ENCODE measurements around the gene SAMD8. TPM values are rescaled to one million over a fixed set of nuclear protein-coding genes. Genes with fewer than 3 reads are reported as not detected.

The SAMD8 gene
- total RNA-seq, 1 donor from 2014 or later, result 55.2 TPM

DNA sequence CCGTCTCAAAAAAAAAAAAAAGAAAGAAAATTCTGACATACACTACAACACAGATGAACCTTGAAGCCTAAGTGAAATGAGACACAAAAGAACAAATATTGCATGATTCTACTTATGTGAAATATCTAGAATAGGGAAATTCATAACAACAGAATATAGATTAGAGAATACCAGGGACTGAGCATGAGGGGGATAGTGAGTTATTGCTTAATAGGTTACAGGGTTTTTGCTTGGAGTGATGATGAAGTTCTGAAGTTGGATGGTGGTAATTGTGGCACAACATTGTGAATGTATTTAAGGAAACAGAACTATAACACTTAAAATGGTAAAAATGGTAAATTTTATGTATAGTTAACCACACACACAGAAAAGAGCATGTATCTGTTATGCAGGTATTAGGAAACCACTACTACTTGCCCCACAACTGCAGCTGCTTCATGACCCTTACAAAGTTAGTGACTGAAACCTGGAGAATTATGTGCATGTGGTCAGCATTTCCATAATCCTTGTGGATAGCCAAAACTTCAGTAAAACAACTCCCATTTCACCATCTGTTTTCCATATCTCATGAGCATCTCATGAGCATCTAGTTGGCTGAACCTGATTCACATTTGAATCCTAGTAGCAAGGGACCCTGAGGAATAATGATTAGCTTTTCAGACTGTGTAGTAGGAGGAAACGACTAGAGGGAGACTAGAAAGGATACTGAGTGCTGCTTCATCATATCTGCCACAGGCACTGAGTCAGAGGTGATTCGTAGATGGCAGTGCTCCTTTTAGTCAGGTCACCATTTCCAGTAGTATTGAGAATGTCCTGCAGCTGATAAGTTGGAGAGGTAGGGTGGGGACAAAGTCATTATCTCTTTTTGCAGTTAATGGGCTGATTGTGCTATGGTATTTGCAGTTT lies 26.3 kb downstream of the SAMD8 start:
- DNase-seq (ENCODE audit: low spot score), result no peak

DNA sequence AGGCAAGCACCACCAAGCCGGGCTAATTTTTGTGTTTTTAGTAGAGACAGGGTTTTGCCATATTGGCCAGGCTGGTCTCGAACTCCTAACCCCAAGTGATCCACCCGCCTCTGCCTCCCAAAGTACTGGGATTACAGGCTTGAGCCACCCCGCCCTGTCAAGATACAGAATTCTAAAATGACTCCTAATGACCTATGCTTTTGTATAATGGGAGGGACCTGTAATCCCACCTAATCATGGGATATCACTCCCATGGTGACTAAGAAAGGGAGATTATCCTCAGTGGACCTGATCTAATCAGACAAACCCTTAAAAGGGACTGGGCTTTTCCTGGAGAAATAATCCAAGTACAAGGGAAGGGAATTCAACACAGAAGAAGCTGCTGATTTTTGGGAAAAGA lies 28.8 kb downstream of the SAMD8 start:
- no peak for DNase-seq (ENCODE audit: low spot score)

DNA sequence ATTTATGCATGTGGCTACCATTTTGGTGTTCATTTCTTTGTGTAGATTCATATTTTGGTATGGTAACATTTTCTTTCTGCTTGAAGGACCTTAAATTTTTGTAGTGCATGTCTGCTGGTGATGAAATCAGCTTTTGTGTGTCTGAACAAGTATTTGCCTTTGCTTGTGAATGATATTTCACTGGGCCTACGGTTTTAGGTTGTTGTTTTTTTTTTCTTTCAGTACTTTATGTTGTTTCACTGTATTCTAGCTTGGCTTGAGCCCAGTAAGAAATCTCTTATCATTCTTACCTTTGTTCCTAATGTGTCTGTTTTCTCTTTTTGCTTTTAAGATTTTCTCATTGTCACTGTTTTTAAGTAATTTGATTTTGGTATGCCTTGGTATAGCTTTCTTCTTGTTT lies 31.9 kb downstream of the SAMD8 start:
- no peak for DNase-seq (ENCODE audit: low spot score)

DNA sequence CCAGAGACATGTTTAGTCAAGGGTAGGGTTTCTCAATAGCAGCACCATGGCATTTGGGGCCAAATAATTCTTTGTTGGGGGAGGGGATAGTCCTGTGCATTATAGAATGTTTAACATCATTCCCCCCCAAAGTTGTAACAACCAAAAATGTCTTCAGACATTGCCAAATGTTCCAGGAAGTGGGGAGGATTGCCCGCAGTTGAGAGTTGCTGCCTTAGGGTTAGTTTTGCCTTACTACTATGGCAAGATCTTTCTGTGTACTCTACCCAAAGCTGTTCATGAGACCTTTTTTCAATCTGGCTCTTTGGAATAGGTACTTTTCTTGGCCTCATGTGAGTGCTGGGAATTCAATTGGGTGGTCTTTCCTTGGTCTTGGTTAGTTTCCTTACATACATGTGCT lies 34.1 kb downstream of the SAMD8 start:
- DNase-seq (ENCODE audit: low spot score), result no peak

DNA sequence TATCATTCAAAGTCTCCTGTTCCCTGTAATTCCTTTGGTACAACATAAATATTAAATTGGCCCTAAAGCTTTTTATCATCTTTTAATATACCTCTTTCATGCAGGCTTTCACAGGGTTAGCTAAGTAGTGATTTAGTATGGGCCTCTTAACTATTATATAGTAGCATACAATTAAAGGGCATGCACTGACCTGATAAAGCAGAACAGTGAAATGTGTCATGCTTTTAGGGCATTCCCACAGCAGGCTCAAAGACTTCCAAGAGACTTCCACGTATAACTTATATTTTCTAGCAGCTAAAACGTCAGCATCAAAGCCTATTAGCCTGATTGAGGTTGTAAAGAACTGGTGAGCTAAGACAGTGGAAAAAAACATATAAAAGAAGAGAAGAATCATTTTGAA lies 35.3 kb downstream of the SAMD8 start:
- DNase-seq (ENCODE audit: low spot score), result no peak

DNA sequence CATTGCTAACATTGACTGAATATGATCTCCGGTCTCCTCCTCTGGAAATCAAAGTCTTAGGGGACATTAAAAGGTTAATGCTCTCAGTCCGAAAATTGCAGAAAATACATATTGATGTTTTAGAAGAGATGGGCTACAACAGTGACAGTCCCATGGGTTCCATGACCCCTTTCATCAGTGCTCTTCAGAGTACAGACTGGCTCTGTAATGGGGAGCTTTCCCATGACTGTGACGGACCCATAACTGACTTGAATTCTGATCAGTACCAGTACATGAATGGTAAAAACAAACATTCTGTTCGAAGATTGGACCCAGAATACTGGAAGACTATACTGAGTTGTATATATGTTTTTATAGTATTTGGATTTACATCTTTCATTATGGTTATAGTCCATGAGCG lies 39.2 kb downstream of the SAMD8 start:
- no peak for DNase-seq (ENCODE audit: low spot score)

DNA sequence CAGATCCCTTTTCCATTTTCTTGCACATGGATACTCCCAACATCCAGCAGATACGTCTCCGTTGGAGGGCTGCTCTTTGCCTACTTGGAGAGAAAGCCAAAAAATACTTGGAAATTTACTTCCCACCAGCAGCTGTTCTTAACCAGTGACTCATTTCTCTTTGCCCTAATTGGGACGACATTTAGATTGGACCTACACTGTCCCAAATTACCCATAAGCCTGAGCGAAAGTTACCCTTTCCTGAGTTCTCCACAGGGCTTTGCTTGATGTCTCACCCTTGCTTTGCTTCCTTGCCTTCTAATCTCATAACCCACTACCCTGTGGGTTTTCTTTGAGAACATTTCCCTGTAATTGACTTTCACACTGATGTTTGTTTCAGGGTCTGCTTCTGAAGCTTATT lies 48.1 kb downstream of the SAMD8 start:
- no peak for DNase-seq (ENCODE audit: low spot score)

DNA sequence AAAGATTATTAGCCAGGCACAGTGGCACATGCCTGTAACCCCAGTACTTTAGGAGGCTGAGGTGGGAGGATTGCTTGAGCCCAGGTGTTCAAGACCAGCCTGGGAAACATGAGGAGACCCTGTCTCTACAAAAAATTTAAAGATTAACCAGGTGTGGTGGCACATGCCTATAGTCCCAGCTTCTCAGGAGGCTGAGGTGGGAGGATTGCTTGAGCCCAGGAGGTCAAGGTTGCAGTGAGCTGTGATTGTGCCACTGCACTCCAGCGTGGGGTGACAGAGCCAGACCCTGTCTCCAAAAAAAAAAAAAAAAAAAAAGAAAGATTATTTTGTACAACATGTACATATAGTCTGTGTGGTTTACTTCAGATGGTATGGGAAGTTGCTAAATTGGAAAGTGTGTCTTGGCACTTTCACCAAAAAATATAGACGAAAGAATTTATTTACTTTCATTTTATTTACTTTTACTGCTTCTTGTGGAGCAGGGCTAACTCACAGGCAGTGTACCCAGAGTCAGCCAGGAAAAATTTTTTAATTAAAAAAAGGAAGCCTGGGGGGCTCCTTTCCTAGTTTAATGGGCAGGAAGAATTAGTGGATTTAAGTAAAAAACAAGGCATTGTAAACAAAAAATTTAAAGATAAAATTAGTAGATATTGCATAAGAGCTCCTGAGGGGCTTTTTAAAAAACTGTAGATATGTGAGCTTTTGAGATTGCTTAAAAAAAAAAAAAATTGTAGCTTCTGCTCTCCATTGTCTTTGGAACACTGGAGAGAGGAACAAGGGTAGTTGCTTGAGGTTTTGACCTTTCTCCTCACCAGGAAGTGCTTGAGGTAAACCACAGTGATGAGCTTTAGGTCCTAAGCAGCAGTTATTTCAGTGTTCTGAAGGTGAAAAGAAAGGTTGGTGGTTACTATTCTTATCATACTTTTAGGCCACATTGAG lies 54.5 kb downstream of the SAMD8 start:
- DNase-seq (ENCODE audit: low spot score), result no peak

DNA sequence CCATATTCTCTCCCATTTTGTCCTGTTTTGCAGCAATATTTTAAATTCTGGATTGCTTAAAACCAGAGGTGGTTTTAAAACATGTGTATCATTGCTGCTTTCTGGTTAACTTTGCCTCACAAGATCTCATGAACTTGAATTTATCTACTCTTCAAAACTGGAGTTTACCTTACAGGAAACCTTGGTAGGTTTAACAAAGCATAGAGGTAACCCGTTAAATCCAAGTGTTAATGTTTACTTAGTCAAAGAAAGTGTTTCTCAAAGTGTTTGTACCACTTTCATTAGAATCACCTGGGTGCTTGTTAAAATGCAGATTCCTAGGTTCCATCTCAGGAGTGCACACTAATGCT lies 55.1 kb downstream of the SAMD8 start:
- no peak for DNase-seq (ENCODE audit: low spot score)

DNA sequence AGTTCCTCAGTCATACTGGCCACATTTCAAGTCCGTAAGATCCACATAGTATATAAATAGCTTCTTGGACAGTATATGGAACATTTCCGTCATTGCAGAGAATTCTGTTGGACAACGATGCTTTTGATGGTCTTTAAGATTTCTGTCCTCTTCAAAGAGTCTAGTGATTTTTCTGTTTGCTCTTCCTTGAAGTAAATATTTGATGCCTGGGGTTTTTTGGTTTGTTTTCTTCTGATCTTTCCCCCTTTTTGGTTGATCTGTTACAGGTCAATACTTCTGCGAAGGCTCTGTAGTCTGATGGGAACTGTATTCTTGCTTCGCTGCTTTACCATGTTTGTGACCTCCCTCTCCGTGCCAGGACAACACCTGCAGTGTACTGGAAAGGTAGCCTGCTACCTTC lies 56.8 kb downstream of the SAMD8 start:
- no peak for DNase-seq (ENCODE audit: low spot score)

DNA sequence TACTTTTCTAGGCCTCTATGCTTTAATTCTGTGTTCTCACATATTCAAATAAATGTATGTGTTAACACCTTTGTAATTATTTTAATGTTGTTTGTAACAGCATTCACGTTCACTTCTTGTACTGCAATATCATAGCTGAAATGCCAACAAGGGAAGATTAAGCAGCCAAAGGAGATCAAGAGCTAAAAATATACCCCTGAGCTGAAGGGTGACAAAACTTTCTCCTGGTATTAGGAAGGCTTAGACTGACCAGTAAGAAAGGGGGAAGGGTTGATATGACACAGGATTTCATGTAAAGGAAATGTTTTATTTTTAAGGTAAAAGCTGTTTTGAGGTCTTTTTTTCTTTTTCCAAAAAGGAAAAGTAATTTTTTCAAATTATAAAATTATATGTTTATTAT lies 58.8 kb downstream of the SAMD8 start:
- no peak for DNase-seq (ENCODE audit: low spot score)

DNA sequence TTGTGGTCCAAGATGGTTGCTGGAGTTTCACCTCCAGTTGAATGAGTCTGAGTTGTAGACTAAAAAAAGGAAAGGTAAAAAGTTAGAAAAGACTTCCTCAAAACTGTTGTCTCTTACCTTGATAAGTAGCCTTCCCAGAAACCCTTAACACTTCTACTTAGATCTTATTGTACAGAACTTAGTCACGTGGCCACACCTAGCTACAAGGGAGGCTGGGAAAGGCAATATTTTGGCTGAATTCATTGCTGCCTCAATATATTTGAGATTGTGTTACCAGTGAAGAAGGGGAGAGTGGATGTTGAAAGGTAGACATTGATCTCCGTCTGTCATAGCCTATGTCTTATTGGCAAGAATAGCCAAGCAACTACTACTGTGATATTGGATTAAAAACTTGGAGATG lies 63.6 kb downstream of the SAMD8 start:
- DNase-seq (ENCODE audit: low spot score), result no peak

DNA sequence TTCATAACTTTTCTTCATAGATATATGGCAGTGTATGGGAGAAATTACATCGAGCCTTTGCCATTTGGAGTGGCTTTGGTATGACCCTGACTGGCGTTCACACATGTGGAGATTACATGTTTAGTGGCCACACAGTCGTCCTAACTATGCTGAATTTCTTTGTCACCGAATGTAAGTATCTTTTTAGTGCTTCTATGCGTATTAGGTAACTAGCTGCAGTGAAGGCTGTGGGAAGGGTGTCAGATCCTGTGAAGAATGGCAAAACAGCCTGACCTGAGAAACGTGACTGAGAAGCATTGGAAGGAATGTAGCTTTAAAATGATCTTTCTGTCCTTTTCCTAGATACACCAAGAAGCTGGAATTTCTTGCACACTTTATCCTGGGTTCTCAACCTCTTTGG lies 64.6 kb downstream of the SAMD8 start:
- DNase-seq (ENCODE audit: low spot score), result no peak

DNA sequence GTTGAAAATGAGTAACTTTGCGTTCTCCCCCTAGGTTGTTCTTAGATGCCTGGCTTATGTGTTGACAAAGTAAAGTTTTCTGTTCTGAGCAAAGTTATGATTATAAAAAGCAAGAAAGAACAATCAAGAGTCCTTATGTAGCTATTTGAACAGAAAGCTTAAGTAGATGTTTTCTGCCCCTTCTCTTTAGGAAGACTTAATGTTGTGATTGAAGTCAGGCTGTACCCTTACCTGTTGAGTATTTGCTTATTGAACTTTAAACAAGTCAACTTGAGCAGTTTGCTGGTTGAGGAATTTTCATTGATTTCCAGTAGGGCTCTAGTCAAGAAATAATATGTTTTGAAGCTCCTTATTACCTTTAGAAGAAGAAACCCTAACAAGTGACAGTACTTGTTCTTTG lies 65.3 kb downstream of the SAMD8 start:
- DNase-seq (ENCODE audit: low spot score), result no peak

DNA sequence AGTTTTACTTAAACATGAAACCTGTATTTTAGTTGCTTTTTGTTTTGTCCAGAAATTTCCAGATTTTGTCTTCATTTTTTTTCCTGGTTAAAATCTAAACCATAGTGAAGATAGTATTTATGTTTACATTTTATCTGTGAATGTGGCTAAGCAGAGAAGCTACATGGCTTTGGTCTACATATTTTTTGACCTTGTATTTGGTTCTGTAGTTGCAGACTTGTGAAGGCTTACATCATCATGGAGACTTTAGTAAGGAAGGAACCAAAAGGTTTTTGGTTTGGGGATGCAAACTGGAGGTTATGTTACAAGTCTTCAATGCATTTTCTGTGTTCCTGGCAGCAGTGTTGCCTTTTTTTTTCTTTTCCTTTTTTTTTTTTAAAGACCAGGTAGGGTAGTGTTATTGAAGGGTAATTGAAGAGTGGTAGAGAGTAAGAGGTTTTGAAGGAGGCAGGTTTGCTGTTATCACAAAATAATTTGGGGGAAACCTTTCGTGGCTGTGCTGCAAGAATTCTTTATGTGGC lies 68.3 kb downstream of the SAMD8 start:
- DNase-seq (ENCODE audit: low spot score), result no peak

DNA sequence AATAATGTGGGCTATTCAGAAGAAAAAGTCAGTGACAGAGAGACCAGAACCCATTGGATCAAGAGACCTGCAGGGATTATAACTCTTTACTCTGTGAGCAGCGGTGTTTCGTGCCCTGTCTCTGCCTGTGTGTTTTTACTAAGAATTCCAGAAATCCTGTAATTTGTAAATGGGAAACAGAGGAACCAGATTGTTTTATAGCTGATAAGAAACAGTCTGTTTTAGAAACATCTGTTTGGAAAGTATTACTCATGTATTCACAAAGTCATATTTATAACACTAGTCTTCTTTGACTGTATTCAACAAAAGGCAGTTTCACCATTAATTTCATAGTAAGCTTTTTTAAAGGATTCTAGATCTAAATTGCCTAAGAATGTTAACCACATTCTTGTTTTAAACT lies 69.1 kb downstream of the SAMD8 start:
- no peak for DNase-seq (ENCODE audit: low spot score)

DNA sequence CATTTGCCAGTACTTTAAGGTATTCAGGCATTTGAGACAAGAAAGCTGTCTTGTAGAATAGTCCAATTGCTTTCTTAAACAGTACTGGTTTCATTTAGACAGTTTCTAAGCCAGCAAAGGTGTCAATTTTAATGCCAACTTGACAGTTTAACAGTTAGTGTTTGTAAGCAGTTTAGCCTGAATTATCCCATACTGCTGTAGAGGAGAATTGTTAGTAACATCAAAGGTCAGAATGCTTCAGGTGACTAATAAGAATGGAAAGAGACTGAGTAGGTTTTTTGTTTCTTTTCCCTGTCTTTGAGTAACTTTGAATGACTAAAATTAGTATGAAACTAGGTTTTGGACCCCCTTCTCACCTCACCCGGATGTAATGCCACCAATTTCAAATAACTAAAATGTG lies 69.6 kb downstream of the SAMD8 start:
- no peak for DNase-seq (ENCODE audit: low spot score)

DNA sequence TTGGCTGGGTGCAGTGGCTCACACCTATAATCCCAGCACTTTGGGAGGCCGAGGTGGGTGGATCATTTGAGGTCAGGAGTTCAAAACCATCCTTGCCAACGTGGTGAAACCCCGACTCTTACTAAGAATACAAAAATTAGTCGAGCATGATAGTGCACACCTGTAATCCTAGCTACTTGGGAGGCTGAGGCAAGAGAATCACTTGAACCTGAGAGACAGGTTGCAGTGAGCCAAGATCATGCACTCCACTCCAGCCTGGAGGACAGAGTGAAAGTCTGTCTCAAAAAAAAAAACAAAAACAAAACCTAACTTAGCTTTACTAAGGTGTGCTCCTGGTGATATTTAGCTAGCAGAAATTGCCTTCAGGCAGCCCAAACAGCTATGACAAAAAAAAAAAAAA lies 74.9 kb downstream of the SAMD8 start:
- DNase-seq (ENCODE audit: low spot score), result no peak

DNA sequence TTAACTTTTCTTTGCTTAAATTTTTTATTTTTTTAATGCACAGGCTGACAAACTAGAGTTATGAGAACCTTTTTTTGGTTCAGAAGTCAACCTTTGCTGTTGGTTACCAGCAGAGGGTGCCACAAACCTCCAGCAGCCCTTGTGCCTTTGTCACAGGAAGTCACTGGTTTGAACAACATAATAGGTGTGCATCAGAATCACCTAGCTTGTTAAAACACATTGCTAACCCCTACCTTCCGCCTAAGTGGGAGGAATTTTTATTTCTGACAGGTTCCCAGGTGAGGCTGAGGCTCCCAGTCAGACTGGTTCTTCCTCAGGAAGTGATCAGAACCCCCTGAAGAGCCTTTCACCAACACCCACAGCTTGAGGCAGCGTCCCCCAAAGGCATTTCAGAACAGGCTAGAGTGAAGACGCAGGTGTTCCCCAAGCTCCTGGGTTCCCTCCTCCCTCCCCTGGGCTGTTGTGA lies 76.5 kb downstream of the SAMD8 start:
- DNase-seq (ENCODE audit: low spot score), result peak; percentile 30

DNA sequence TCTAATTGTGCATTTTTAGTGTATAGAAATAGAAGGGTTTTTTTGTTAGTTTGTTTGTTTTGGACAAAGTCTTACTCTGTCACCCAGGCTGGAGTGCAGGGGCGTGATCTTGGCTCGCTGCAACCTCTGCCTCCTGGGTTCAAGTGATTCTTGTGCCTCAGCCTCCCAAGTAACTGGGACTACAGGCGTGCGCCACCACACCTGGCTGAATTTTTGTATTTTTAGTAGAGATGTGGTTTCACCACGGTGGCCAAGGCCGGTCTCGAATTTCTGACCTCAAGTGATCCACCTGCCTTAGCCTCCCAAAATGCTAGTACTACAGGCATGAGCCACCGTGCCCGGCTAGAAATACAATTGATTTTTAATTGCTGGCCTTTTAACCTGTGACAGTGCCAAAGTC lies 77.1 kb downstream of the SAMD8 start:
- peak; percentile 28 for DNase-seq (ENCODE audit: low spot score)

DNA sequence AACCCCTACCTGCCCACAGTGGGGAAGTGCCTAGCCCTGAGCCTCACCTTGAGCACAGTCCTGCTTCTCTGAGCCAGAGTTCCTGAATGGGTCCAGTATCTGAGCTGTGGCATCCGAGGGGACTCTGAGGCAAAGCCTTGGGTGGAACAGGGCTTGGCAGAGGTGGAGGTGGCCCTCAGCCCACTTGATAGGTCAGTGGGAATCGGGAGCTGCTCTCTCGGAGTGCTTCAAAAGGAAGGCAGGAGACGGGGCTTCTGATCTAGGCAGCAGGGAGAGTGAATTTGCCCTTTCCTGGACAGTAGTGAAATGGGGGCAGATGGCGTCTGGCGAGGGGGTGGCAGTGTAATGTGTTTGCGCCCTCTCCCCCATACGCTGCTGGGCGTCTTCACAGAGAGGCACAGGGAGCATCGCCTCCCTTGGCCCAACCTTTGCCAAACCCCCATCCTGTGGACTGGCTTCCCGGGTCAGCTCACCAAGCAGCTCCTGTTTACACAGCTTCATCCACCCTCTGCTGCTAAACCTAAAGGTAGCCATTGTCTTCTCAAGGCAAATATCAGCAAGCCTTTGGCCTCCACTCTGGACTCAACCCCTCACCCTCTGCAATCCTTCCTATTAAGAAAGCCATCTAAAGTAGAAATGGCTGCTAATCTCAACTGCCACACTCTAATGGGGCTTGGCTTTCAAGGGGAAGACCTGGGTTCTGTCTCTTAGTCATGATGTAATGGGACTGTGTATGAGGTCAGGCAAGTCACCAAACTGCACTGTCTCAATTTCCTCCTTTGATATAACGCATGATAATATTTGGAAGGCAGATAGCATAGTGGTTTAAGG lies 78.0 kb downstream of the SAMD8 start:
- peak; percentile 65 for DNase-seq (ENCODE audit: low spot score)
